DMS114 treated with DMSO at 0.1 percent for 48 hours (cell line): ENCODE data around the gene ABCC5.
"Not testable (repeated sequence)": the region's sequence is repeated elsewhere in the genome, so short reads cannot be mapped to it uniquely, and the experiment has no call there.

ENCODE experiments used
- DNase-seq: peaks from one replicate; lab custom pipeline; 2025; ENCODE audit not compliant: unreplicated experiment; lab: John Stamatoyannopoulos, UW

The ABCC5 gene

GRCh38 chr3:184017672-184018423 lies at the start of gene ABCC5:
TSS of gene ABCC5 (minus strand) at chr3:184017884. CDS start at chr3:184014392, 3,492 bp downstream.
- DNase-seq = peak; percentile 92

- DNase-seq = no peak
Measured at GRCh38 chr3:184066211-184066610, 48.5 kb upstream of the ABCC5 start.

DNA sequence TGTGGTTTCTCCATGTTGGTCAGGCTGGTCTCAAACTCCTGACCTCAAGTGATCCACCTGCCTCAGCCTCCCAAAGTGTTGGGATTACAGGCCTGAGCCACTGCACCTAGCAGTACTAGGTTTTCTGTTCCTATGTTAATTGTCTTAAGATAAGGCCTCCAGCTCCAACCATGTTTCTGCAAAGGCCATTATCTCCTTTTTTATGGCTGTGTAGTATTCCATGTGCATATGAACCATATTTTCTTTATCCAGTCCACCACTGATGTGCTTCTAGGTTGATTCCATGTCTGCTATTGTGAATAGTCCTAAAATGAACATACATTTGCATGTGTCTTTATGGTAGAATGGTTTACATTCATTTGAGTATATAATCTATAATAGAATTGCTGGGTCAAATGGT lies 45.0 kb upstream of the ABCC5 start:
- DNase-seq = no peak

- no peak for DNase-seq
Measured at GRCh38 chr3:184059424-184059823, 41.7 kb upstream of the ABCC5 start.

DNA sequence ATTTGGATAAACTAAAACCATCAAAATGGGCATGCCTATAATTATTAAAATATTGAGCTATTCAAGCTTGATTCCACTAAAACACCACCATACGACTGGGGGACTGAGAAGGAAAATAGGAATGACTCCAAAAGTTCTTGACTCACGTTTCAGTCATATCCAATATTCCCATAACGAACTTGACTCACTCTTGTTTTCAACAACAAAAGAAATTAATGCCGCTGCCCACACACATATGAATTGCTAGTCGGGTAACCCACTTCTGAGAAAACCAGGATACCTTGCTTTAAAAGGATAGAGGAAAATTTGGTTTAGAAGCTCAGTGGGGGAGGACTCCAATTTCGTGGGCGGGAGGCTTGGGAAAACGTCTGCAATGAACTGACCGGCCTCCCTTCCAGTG lies 40.3 kb upstream of the ABCC5 start:
- no peak for DNase-seq

DNA sequence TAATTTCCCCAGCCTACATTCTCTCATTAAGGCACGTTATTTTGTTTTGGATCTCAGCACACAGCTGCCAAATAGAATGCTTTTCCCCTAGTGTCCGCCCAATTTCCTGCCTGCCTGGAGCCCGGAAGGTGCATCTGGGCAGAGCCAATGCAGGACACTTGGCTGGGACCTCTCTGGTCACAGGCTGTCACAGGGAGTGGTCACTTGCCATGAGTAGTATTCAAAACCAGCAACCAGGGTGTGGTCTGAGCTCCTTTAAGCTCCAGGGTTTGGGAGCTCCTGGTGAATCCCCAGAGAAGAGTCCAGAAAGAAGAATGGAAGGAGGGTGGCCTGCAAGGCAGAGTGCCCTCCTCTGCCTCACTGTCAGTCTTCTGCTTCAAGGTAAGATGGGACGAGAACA lies 35.1 kb upstream of the ABCC5 start, which contains the start of gene HTR3C:
HTR3C (plus strand) TSS at position 281 of the 400 bp plus-strand sequence; CDS start at position 315, 34 bp downstream.
- no peak for DNase-seq

GRCh38 chr3:184050217-184050847 lies 32.6 kb upstream of the ABCC5 start:
- no peak for DNase-seq

- DNase-seq = no peak
Measured at GRCh38 chr3:184045995-184046394, 28.3 kb upstream of the ABCC5 start.

- DNase-seq = no peak
Measured at GRCh38 chr3:184042617-184043016, 24.9 kb upstream of the ABCC5 start.

- DNase-seq = peak; percentile 49
Measured at GRCh38 chr3:184040010-184040409, 22.3 kb upstream of the ABCC5 start.

DNA sequence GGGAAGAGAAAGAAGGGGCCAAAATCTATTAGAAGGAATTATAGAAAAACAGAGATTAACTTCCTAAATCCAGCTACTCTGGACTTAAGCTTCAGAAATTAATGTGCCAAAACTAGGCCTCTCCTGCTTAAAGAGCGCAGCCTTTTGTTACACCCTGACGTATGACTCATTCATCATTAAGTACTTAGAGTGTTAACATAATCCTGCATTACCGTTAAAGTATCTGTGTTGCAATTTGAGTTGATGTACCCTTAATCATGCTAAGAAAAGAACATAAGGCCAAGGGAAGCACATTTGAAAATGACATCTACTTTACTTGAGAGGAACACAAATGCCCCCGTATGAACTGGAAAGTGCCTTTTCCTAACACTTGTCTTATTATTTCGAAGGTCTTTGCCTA lies 21.7 kb upstream of the ABCC5 start:
- no peak for DNase-seq

DNA sequence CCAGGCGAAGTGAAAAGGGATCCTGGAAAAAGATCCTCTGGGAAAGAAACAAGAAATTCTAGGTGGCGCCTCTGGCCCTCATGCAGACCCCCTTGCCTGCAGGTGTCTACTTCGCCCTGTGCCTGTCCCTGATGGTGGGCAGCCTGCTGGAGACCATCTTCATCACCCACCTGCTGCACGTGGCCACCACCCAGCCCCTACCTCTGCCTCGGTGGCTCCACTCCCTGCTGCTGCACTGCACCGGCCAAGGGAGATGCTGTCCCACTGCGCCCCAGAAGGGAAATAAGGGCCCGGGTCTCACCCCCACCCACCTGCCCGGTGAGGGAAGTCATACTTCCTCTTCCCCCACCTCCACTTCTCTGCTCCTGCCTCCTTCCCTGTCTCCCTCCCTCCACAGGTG lies 20.6 kb upstream of the ABCC5 start:
- DNase-seq = not testable (repeated sequence)

DNA sequence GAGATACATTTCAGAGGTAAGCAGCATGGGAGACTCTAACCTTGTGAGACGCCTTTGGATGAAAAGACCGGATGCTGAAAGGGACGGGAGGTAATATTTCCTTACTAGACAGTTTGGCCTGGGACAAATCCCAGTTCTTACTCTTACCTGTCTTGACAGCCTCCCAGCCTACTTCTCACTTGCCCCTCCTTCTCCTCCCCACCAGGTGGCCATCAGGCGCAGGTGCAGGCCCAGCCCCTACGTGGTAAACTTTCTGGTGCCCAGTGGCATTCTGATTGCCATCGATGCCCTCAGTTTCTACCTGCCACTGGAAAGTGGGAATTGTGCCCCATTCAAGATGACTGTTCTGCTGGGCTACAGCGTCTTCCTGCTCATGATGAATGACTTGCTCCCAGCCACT lies 20.1 kb upstream of the ABCC5 start:
- DNase-seq = no peak

DNA sequence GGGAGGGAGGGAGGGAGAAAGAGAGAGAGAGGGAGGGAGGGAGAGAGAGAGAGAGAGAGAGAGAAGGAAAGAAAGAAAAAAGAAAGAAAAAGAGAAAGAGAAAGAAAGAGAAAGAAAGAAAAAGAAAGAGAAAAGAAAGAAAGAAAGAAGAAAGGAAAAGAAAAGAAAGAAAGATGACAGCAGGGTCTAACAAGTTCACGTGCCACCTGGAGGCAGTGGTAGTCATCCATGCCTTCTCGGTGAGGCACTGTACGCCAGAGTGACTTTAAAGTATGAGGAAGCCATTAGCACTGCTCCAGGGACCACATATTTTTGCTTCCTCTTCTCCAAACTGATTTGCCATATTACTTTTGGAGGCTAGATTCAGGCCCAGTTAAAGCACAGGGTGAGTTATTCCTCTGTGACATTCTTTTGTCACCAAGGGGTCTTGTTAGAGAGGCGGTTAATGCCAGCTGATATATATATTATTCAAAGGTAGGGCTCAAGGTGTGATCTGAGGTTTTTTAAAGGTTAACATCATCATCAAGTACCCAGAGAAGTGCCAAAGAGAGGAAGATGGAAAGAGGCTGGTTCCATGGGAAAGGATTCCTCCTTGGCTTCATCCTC lies 13.6 kb upstream of the ABCC5 start, which contains the start of gene HTR3D:
HTR3D (plus strand) TSS at position 556 of the 606 bp plus-strand sequence; CDS start at position 556, 0 bp downstream.
- DNase-seq = no peak

- no peak for DNase-seq
Measured at GRCh38 chr3:184030536-184030935, 12.9 kb upstream of the ABCC5 start.

DNA sequence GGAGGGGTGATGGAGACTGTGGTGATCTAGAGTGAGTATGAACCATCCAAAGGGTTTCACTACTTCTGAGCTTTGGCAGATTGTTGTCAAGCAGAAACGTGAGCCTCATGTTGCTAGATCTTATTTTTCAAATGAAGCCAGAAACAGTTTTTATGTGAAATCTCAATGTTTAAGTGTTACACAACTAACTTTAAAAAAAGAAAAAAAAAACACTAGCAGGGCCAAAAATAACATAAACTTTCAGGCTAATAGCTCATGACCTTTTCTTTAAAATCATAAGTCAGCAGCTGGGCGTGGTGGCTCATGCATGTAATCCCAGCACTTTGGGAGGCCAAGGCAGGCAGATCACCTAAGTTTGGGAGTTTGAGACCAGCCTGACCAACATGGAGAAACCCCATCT lies 11.8 kb upstream of the ABCC5 start:
- DNase-seq = no peak

DNA sequence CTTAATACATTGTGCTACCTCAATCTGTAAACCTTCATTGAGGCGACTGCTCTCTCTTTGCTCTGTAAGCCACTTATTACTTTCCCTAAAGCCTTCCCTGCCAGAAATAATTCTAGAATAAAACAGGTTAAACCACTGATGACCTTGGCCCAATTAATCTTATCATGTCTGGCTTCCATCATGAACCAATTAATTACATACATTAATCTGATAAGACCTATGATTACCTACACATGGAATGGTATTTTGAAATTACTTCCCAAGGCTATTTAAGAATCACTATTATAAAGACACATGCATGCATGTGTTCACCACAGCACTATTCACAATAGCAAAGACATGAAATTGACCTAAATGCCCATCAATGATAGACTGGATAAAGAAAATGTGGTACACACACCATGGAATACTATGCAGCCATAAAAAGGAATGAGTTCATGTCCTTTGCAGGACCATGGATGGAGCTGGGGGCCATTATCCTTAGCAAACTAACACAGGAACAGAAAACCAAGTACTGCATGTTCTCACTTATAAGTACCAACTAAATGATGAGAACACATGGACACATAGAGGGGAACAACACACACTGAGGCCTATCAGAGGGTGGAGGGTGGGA lies 10.7 kb upstream of the ABCC5 start:
- DNase-seq = not testable (repeated sequence)

DNA sequence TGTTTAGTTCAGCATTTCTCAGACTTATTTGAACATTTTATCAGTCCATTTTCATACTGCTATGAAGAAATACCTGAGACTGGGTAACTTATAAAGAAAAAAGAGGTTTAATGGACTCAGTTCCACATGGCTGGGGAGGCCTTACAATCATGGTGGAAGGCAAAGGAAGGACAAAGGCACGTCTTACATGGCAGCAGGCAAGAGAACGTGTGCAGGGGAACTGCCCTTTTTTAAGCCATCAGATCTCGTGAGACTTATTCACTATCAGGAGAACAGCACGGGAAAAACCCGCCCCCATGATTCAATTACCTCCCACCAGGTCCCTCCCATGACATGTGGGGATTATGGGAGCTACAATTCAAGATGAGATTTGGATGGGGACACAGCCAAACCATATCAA lies 7.6 kb upstream of the ABCC5 start:
- DNase-seq = not testable (repeated sequence)

DNA sequence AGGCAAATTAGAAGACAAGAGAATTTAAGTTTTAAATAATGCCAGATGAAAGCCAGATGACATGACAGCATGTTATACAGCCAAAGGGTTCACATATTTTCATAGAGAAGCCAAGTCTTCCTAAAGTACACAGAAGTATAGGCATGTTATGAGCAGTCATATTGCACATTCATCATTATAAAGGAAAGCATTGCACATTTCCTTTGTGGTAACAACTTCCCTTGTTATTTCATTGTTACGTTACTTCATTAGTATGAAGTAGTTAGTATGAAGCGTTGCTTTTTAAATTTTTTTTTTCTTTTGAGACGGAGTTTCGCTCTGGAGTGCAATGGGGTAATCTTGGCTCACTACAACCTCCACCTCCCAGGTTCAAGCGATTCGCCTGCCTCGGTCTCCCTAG lies 4.6 kb upstream of the ABCC5 start:
- DNase-seq = no peak

- no peak for DNase-seq
Measured at GRCh38 chr3:184018424-184018973, 815 bp upstream of the ABCC5 start.
